Karpas-422 (cell line): ENCODE measurements around the gene PAQR8. TPM values are rescaled to one million over a fixed set of nuclear protein-coding genes. Genes with fewer than 3 reads are reported as not detected.
A peak's percentile ranks its signal among the peaks of the same experiment; 100 is the strongest.

Experiments used
- DNase-seq: peaks from one replicate; pipeline ENCODE4 v3.0.0-alpha.2; 2015
- H2AFZ ChIP-seq: fragments of 200-600 bp; sonication (generic); 2 replicates; pipeline ENCODE4 v1.6.1; 2014; ENCODE audit warnings: antibody characterized with exemption, low read length, mixed read lengths
- H3K27ac ChIP-seq: fragments of 200-600 bp; sonication (generic); 2 replicates; pipeline ENCODE4 v1.5.1; 2014; ENCODE audit warnings: mild to moderate bottlenecking, low read length, moderate library complexity
- H3K27me3 ChIP-seq: fragments of 200-600 bp; sonication (generic); 2 replicates; pipeline ENCODE4 v1.6.1; 2014; ENCODE audit warnings: low read length, mixed read lengths
- H3K36me3 ChIP-seq: fragments of 200-600 bp; sonication (generic); 2 replicates; pipeline ENCODE4 v1.6.1; 2014; ENCODE audit warnings: low read length, mixed read lengths; ENCODE audit not compliant: insufficient read depth
- H3K4me1 ChIP-seq: fragments of 200-600 bp; sonication (generic); 2 replicates; pipeline ENCODE4 v1.6.1; 2014; ENCODE audit warnings: mild to moderate bottlenecking, low read length, mixed read lengths
- H3K4me2 ChIP-seq: fragments of 200-600 bp; sonication (generic); 2 replicates; pipeline ENCODE4 v1.6.1; 2014; ENCODE audit warnings: low read length, low read depth, mild to moderate bottlenecking; ENCODE audit not compliant: poor library complexity, severe bottlenecking
- H3K4me3 ChIP-seq: fragments of 200-600 bp; sonication (generic); 2 replicates; pipeline ENCODE4 v1.5.1; 2014; ENCODE audit warnings: mild to moderate bottlenecking, antibody characterized with exemption, low read length, mixed read lengths
- H3K79me2 ChIP-seq: fragments of 200-600 bp; sonication (generic); 2 replicates; pipeline ENCODE4 v1.6.1; 2014; ENCODE audit warnings: mild to moderate bottlenecking, low read length, mixed read lengths
- H3K9ac ChIP-seq: fragments of 200-600 bp; sonication (generic); 2 replicates; pipeline ENCODE4 v1.6.0; 2014; ENCODE audit warnings: low read length
- H3K9me2 ChIP-seq: fragments of 200-600 bp; sonication (generic), shearing (Covaris generic); replicated peaks from 2 replicates; pipeline ENCODE4 v1.6.0; 2014; ENCODE audit warnings: mild to moderate bottlenecking, low read length, moderate library complexity; ENCODE audit not compliant: insufficient read depth
- H3K9me3 ChIP-seq: fragments of 300-700, 200-600 bp; sonication (generic); 2 replicates; pipeline ENCODE4 v1.6.1; 2014; ENCODE audit warnings: low read length, mixed read lengths
- H4K20me1 ChIP-seq: fragments of 200-600 bp; sonication (generic); 2 replicates; pipeline ENCODE4 v1.6.1; 2014; ENCODE audit warnings: mild to moderate bottlenecking, antibody characterized with exemption, low read length, low read depth; ENCODE audit not compliant: insufficient read depth
- total RNA-seq: library from RNA; depleted of rRNA; stranded (reverse); fragments of >200 nt; shearing (Covaris generic); gene quantifications from 2 replicates; pipeline ENCODE4 v1.2.3, GENCODE V29; 2014; ENCODE audit warnings: low replicate concordance; rRNA removed

The PAQR8 gene, protein sequence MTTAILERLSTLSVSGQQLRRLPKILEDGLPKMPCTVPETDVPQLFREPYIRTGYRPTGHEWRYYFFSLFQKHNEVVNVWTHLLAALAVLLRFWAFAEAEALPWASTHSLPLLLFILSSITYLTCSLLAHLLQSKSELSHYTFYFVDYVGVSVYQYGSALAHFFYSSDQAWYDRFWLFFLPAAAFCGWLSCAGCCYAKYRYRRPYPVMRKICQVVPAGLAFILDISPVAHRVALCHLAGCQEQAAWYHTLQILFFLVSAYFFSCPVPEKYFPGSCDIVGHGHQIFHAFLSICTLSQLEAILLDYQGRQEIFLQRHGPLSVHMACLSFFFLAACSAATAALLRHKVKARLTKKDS
- total RNA-seq: 0.29 and 1.2 TPM in 2 replicates

DNA sequence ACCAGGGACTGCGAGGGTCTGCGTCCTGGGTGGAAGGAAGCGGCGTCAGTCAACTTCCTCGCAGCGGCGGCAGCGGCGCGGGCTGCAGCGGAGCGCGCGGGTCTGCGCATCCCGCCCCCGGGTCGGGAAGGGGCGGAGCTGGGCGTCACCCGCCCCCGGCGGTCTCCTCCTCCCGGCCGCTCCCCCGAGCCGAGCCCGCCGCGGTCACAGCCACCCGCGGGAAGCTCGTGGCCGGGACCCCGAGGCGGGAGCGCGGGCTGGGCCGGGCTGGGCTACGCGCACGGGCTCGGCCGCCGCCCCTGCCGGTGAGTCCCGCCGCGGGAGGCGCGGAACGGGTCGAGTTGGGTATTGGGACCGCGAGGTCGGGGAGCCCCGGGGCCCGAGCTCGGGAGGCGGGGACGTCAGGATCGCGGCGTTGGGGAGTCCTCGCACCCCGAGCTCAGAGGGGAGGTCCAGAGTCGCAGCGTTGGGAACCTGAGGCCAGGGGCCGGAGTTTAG lies at the start of gene PAQR8:
PAQR8 (plus strand) TSS at position 207 of the 498 bp plus-strand sequence. CDS start 41,063 bp downstream, outside the sequence.
- Histone ChIP-seq H3K9ac (peak within 1 kb of the TSS; percentile 70), H3K4me2 (peak within 1 kb of the TSS; percentile 86), H3K4me3 (peak within 1 kb of the TSS; percentile 74), H3K79me2 (no peaks in the 10 kb centered on the region), H4K20me1 (no peaks in the 10 kb centered on the region), H3K36me3 (no peaks in the 10 kb centered on the region), H2AFZ (peak within 1 kb of the TSS; percentile 93), H3K27ac (no peak within 1 kb of the TSS), H3K27me3 (peaks cover 2% of the 10 kb centered on the region; the same call in 1 of the 2 replicates), H3K9me3 (no peaks in the 10 kb centered on the region), H3K9me2 (no peaks in the 10 kb centered on the region), H3K4me1 (peaks cover 41% of the 10 kb centered on the region)
- DNase-seq: peak; percentile 88

DNA sequence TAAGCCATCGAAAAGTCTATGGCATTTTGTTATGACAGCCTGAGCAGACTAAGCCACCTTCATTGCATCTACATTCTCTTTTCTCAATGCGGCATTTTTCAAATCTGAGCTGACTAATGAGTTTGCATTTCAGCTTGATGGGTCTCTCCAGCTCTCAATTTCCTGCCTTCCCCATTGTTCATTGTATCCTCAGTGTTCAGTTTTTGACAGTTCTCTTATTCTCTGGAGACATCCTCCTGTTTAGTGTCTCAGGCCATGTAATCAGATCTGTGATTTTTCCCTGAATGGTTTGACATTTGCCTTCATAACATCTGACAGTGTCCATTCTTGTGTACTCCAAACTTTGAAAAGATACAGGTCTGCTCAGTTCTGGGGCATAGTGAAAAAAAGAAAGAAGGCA lies 49.5 kb upstream of the PAQR8 start:
- DNase-seq: no peak
- H4K20me1 ChIP-seq: no peaks in the 10 kb centered on the region
- no peaks in the 10 kb centered on the region for H3K36me3 ChIP-seq
- no peaks in the 10 kb centered on the region for H3K9me3 ChIP-seq
- no peak overlapping the region for H2AFZ ChIP-seq
- no peak overlapping the region for H3K4me3 ChIP-seq
- H3K9me2 ChIP-seq: no peaks in the 10 kb centered on the region
- H3K79me2 ChIP-seq: no peaks in the 10 kb centered on the region
- no peak overlapping the region for H3K27ac ChIP-seq
- no peaks in the 10 kb centered on the region for H3K27me3 ChIP-seq
- no peak overlapping the region for H3K9ac ChIP-seq
- no peak overlapping the region for H3K4me2 ChIP-seq
- H3K4me1 ChIP-seq: no peaks in the 10 kb centered on the region

GRCh38 chr6:52314752-52315151 lies 47.2 kb upstream of the PAQR8 start:
- Histone ChIP-seq H3K4me2 (no peak overlapping the region), H4K20me1 (no peaks in the 10 kb centered on the region), H3K9me3 (no peaks in the 10 kb centered on the region), H3K27me3 (no peaks in the 10 kb centered on the region), H3K79me2 (no peaks in the 10 kb centered on the region), H3K4me3 (no peak overlapping the region), H2AFZ (no peak overlapping the region), H3K36me3 (no peaks in the 10 kb centered on the region), H3K4me1 (no peaks in the 10 kb centered on the region), H3K27ac (no peak overlapping the region), H3K9ac (no peak overlapping the region), H3K9me2 (no peaks in the 10 kb centered on the region)
- DNase-seq: no peak

DNA sequence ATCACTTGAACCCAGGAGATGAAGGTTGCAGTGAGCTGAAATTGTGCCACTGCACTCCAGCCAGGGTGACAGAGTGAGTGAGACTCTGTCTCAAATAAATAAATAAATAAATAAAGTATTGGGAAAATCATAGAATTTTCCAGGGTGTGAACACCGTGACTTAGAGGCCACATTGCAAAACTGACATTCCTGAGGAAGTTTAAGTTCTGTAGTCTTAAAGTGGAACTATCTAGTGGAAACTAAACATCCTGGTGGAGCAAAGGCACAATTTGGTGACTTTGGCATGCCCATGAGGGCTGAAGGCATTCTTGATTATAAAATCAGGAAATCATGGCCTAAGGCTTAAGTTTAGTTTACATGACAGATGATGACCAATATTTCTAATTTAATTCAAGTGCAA lies 44.7 kb upstream of the PAQR8 start:
- no peak overlapping the region for H3K9ac ChIP-seq
- H3K9me3 ChIP-seq: no peaks in the 10 kb centered on the region
- H3K4me3 ChIP-seq: no peak overlapping the region
- no peaks in the 10 kb centered on the region for H3K9me2 ChIP-seq
- no peak overlapping the region for H2AFZ ChIP-seq
- no peak for DNase-seq
- no peaks in the 10 kb centered on the region for H4K20me1 ChIP-seq
- H3K36me3 ChIP-seq: no peaks in the 10 kb centered on the region
- no peak overlapping the region for H3K27ac ChIP-seq
- H3K4me2 ChIP-seq: no peak overlapping the region
- H3K79me2 ChIP-seq: no peaks in the 10 kb centered on the region
- H3K27me3 ChIP-seq: no peaks in the 10 kb centered on the region
- H3K4me1 ChIP-seq: no peaks in the 10 kb centered on the region

DNA sequence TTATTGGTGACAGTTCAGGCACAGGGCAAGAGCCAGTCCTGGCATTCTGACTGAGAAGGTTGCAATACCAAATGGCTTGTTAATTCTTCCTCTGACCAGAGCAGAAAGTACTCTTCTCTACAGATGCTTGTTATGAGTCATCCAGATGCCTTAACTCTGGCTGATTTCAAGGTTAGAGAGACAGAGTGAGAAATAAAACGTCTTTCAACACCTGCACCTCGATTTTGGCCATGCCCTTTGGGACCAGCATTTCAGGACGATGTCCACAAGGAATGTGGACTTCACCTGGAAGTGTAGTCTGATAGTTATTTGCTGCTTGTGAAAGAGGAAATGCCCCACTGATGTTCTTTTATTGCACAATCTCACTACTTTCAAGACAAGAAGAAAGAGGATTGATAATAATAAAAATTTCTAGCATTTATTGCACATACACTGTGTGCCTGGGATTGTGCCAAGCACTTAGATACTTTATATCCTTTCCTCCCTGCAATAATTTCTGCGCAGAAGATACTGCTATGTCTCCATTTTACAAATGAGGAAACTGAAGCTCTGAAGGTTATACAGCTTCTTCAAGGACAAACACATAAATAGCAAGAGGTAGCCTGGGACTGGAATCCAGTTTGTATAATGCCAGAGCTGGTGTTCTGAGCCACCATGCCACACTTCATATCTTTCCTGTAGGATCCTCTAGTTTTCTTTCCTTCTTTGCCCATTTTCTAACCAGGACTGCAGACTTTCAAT lies 43.9 kb upstream of the PAQR8 start:
- H3K9me2 ChIP-seq: no peaks in the 10 kb centered on the region
- no peak overlapping the region for H3K4me3 ChIP-seq
- H3K79me2 ChIP-seq: no peaks in the 10 kb centered on the region
- H3K4me2 ChIP-seq: no peak overlapping the region
- H3K4me1 ChIP-seq: no peaks in the 10 kb centered on the region
- H3K27ac ChIP-seq: no peak overlapping the region
- H3K9ac ChIP-seq: no peak overlapping the region
- no peak overlapping the region for H2AFZ ChIP-seq
- no peaks in the 10 kb centered on the region for H3K36me3 ChIP-seq
- DNase-seq: no peak
- no peaks in the 10 kb centered on the region for H3K9me3 ChIP-seq
- no peaks in the 10 kb centered on the region for H4K20me1 ChIP-seq
- no peaks in the 10 kb centered on the region for H3K27me3 ChIP-seq

DNA sequence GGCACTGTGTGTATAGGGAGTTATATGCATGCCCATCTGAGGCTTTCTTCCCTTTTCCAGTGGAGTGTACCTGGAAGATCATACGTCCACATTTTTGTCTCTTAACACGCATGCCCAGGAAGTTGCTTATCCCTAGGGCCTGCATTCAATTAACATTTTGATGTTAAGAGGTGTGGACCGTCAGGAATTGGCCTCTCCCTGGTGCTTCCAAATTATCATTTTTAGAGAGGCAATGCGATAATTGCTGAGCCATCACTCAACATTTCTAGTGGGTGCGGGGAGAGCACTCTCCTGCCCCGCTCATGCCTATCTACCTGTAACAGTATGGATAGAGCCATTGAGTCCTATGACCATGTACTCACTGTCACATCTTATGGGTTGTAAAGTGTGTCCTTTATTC lies 37.8 kb upstream of the PAQR8 start:
- H3K4me1 ChIP-seq: no peaks in the 10 kb centered on the region
- H3K27me3 ChIP-seq: no peaks in the 10 kb centered on the region
- H3K4me3 ChIP-seq: no peak overlapping the region
- H3K27ac ChIP-seq: no peak overlapping the region
- no peaks in the 10 kb centered on the region for H4K20me1 ChIP-seq
- no peaks in the 10 kb centered on the region for H3K36me3 ChIP-seq
- no peaks in the 10 kb centered on the region for H3K79me2 ChIP-seq
- DNase-seq: no peak
- H3K9me2 ChIP-seq: no peaks in the 10 kb centered on the region
- no peak overlapping the region for H2AFZ ChIP-seq
- H3K9me3 ChIP-seq: no peaks in the 10 kb centered on the region
- no peak overlapping the region for H3K9ac ChIP-seq
- H3K4me2 ChIP-seq: no peak overlapping the region

GRCh38 chr6:52325695-52326471 lies 36.1 kb upstream of the PAQR8 start:
- no peak overlapping the region for H3K4me3 ChIP-seq
- H3K9me2 ChIP-seq: no peaks in the 10 kb centered on the region
- no peak overlapping the region for H3K9ac ChIP-seq
- H4K20me1 ChIP-seq: no peaks in the 10 kb centered on the region
- no peak overlapping the region for H2AFZ ChIP-seq
- no peaks in the 10 kb centered on the region for H3K9me3 ChIP-seq
- H3K27me3 ChIP-seq: no peaks in the 10 kb centered on the region
- H3K4me2 ChIP-seq: no peak overlapping the region
- H3K27ac ChIP-seq: no peak overlapping the region
- H3K36me3 ChIP-seq: no peaks in the 10 kb centered on the region
- H3K79me2 ChIP-seq: no peaks in the 10 kb centered on the region
- no peak for DNase-seq
- peaks cover 4% of the 10 kb centered on the region for H3K4me1 ChIP-seq
